Glomerular visceral epithelial cell (primary cell): Measurements from ENCODE around the gene DDX10.
"Not testable (repeated sequence)": the region's sequence is repeated elsewhere in the genome, so short reads cannot be mapped to it uniquely, and the experiment has no call there.

ENCODE experiments used
- DNase-seq: peaks from one replicate; pipeline ENCODE4 v3.0.0-alpha.2; 2016; ENCODE audit errors: extremely low spot score

Gene DDX10

GRCh38 chr11:108664730-108665525, at the start of gene DDX10:
TSS of gene DDX10 (plus strand) at chr11:108665069. CDS start at chr11:108665154, 85 bp downstream.
- peak; percentile 98 for DNase-seq

GRCh38 chr11:108616549-108616948, 48.3 kb upstream of the DDX10 start:
- peak; percentile 93 for DNase-seq

GRCh38 chr11:108617055-108617454, 47.8 kb upstream of the DDX10 start:
- DNase-seq, result no peak

GRCh38 chr11:108618529-108618928, 46.3 kb upstream of the DDX10 start:
- no peak for DNase-seq

GRCh38 chr11:108620958-108621772, 43.7 kb upstream of the DDX10 start:
- no peak for DNase-seq

GRCh38 chr11:108622341-108622740, 42.5 kb upstream of the DDX10 start:
- no peak for DNase-seq

- no peak for DNase-seq
Measured at GRCh38 chr11:108624196-108624925, 40.5 kb upstream of the DDX10 start.

GRCh38 chr11:108628326-108628725, 36.5 kb upstream of the DDX10 start:
- no peak for DNase-seq

GRCh38 chr11:108628812-108629211, 36.1 kb upstream of the DDX10 start:
- no peak for DNase-seq

GRCh38 chr11:108629274-108629673, 35.6 kb upstream of the DDX10 start:
- DNase-seq, result no peak

GRCh38 chr11:108632041-108632704, 32.7 kb upstream of the DDX10 start:
- DNase-seq, result no peak

GRCh38 chr11:108635106-108635505, 29.8 kb upstream of the DDX10 start:
- DNase-seq, result no peak

GRCh38 chr11:108636222-108636621, 28.6 kb upstream of the DDX10 start:
- DNase-seq, result no peak

GRCh38 chr11:108639146-108639545, 25.7 kb upstream of the DDX10 start:
- DNase-seq, result no peak

- DNase-seq, result not testable (repeated sequence)
Measured at GRCh38 chr11:108641752-108642151, 23.1 kb upstream of the DDX10 start.

GRCh38 chr11:108643974-108644373, 20.9 kb upstream of the DDX10 start:
- DNase-seq, result no peak

GRCh38 chr11:108645970-108646369, 18.9 kb upstream of the DDX10 start:
- no peak for DNase-seq

- no peak for DNase-seq
Measured at GRCh38 chr11:108647387-108647700, 17.5 kb upstream of the DDX10 start.

- peak; percentile 72 for DNase-seq
Measured at GRCh38 chr11:108647701-108648527, 17.0 kb upstream of the DDX10 start.

- no peak for DNase-seq
Measured at GRCh38 chr11:108648528-108648885, 16.4 kb upstream of the DDX10 start.

GRCh38 chr11:108654100-108654499, 10.8 kb upstream of the DDX10 start:
- not testable (repeated sequence) for DNase-seq
